LNCaP clone FGC (cell line): ENCODE data around the gene ADAMTS2.

Experiments
- DNase-seq: peaks from one replicate; pipeline ENCODE4 v3.0.0-alpha.2; 2011; ENCODE audit warnings: low read depth
- H3K4me3 ChIP-seq: 2 replicates; pipeline ENCODE4 v1.5.1; 2011; ENCODE audit warnings: mild to moderate bottlenecking, low read depth, low read length, control low read depth
- TF ChIP-seq, protein P1 (sequence below): IDR thresholded peaks from 2 replicates; pipeline ENCODE4 v1.5.1; 2012; ENCODE audit warnings: mild to moderate bottlenecking; ENCODE audit not compliant: control insufficient read depth, insufficient read depth; ENCODE audit errors: extremely low read depth

Gene ADAMTS2

DNA sequence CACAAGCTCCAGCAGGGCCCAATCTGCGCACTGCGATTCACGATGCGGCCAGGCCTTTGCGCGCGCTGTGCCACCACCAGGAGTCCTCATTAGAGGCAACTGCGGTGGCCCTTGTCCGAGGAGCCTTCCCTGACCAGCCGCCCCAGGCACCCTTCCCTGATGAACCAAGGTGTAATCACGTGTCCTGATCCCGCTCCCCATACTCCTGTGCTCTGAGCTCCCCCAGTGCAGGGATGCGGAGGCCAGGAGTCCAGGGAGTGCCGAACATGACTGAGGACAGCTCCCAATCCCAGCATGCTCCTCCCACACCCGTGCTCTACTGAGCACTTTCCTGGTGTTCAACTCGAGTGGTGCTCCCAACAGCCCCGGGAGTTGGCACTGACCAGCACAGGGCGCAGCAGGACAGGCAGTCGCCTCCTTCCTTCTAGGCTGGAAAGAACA is 150.3 kb downstream of the ADAMTS2 start:
- TF ChIP-seq, protein P1, sequence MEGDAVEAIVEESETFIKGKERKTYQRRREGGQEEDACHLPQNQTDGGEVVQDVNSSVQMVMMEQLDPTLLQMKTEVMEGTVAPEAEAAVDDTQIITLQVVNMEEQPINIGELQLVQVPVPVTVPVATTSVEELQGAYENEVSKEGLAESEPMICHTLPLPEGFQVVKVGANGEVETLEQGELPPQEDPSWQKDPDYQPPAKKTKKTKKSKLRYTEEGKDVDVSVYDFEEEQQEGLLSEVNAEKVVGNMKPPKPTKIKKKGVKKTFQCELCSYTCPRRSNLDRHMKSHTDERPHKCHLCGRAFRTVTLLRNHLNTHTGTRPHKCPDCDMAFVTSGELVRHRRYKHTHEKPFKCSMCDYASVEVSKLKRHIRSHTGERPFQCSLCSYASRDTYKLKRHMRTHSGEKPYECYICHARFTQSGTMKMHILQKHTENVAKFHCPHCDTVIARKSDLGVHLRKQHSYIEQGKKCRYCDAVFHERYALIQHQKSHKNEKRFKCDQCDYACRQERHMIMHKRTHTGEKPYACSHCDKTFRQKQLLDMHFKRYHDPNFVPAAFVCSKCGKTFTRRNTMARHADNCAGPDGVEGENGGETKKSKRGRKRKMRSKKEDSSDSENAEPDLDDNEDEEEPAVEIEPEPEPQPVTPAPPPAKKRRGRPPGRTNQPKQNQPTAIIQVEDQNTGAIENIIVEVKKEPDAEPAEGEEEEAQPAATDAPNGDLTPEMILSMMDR = no peak
- no peak for DNase-seq
- no peak overlapping the region for H3K4me3 ChIP-seq

DNA sequence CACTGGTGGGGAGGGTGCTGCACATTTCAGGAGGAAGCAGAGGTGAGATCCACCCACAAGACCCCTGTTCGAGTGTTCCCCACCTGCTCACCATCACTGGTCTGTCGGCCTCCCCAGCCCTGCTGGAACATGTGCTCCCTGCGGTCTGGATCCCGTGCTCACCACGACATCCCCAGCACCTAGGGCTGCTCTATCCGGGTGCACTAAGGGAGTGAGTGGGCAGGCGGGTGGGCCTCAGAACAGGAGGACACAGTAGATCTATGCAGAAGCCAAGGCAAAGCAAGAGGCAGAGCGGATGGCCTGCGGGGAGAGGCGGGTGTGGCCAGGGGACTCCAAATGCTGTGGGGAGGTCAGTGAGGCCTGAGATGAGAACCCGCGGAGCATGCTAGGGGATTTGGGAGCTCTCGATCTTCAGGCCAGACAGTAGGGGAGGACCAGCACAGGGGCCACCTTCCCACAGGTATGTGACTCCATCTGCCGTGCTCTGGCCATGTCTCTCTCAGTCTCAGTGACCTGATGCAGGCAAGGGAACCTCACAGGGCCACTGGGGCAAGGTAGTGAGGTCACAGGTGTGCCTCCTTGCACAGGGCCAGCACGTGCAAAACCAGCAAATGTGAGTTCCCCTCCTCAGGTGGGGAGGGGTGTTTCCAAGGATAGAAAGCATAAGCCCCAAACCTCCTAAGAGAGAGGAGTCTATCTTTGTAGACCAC is 150.9 kb downstream of the ADAMTS2 start:
- no peak for DNase-seq

DNA sequence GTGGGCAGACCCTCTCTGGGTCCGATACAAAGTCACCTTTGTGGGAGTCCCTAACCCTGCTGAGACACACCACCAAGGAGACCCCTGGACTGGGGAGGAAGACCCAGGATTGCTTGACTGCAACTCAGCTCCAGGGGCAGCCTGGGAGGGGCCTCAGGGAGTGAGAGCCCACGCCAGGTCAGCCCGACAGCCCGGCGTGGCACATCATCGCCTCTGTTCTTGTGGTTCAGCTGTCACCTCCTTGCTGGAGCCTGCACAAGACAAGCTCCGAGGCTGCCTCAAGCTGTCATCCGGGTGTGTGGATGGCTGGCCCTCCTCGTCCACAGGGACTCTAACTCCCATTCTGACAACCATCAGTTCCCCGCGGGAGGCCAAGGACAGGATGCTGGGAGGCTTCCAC is 151.5 kb downstream of the ADAMTS2 start:
- DNase-seq = no peak
- no peak overlapping the region for H3K4me3 ChIP-seq
- TF ChIP-seq, protein P1 = no peak

More for the DNA sequence above, 150.9 kb downstream of the ADAMTS2 start:
- no peak overlapping the region for H3K4me3 ChIP-seq
- TF ChIP-seq, protein P1 = no peak

DNA sequence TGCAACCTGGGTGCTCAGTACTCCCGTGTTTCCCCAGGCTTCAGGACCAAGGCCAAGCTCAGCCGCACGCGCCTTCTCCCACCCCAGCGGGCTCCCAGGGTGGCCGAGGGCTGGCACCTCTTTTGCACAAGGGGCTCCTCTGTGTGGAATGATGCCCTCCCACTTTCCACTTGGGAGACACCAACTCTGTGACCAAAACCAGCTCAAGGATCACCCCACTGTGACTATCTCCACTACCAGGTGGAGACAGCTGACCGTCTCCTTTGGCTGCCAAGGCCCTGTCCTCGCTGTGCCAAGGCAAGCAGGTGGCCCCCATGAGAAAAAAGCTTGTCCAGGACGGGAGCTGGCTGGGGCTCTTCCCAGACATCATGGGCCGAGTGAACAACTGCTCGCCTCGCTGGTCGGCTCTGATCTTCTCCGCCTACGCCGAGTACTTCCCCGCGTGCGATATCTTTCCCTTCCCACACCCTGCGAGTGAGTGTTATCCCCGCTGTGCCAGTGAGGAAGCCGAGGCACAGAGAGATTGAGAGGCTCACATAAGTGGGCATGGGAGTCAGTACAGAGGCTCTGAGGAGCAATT is 152.3 kb downstream of the ADAMTS2 start:
- no peak for DNase-seq
- TF ChIP-seq, protein P1 = no peak
- no peak overlapping the region for H3K4me3 ChIP-seq

DNA sequence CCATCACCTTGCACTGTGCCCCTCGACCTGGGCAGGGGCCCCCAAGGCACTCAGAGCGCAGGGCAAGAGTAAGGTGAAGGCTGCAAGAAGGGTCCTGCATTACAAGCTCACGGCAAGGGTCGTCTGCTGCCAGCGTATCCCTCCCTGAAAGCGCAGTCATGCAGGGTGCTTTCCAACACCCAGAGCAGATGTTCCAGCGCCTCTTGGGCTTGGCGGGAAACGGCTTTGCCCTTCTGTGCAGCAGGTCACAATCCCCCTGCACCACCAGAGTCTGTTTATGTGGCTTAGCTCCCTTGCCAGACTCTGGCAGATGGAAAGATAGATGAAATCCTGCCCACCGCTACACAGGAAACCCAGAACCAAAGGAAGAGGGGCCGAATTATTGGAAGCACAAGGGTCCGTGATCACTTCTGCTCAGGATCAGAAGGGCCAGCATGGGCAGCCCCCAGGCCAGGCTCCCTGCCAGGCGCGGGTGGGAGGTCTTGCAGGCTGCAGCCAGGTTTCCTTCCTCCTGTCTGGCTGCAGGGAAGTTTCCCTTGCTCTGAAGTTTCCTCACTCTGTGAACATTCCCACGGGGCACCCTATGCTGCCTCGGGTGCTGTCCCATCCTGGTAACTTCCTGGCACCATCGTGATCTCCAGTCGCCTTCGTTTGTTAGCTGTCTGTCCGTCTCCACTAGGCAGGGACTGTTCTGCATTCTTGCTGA is 152.9 kb downstream of the ADAMTS2 start:
- no peak overlapping the region for H3K4me3 ChIP-seq
- no peak for DNase-seq
- TF ChIP-seq, protein P1 = no peak

DNA sequence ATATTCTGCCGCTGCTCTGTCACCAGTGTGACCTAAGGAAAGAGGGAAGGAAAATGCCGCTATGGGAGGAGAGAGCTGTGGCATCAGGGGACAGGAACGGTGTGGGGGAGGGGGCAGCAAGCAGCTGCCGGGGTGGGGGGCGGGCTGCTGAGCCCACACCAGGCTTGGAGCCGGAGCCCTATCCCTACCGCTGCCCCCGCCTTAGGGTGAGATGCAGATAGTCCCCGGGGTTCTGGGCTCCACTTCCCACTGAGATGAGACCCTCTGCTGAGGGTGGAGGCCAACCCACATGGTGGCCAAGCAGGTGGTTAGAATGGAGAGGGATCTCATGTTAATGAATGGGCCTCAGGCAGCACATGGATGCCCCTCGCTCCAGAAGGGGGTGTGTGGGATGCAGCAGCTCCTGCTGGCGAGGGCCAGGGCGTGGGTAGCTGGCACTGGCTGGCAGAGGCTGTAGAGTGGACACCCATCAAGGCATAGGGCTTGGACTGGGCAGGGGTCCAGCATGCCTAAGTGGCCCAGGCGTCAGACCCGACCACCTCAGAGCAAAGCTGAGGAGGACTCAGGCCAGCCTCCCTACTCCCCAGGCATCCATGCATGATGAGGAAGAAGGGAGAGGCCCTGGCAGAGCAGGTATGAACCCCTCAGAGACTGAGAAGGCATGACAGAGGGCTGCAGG is 153.6 kb downstream of the ADAMTS2 start:
- TF ChIP-seq, protein P1 = no peak
- H3K4me3 ChIP-seq = no peak overlapping the region
- DNase-seq = no peak
